HL-60/S4 treated with retinoic acid at 250 ng/mL for 4 days and 3 days (cell line): ENCODE measurements around the gene CAT.

Source experiments
- in situ Hi-C: fragments of 300-500 bp; cut with MboI; formaldehyde crosslinking; loops from 2 replicates; pipeline ENCODE4 v1.7.0; 2022; ENCODE audit warnings: low sequenced_read_pairs

CAT gene

DNA sequence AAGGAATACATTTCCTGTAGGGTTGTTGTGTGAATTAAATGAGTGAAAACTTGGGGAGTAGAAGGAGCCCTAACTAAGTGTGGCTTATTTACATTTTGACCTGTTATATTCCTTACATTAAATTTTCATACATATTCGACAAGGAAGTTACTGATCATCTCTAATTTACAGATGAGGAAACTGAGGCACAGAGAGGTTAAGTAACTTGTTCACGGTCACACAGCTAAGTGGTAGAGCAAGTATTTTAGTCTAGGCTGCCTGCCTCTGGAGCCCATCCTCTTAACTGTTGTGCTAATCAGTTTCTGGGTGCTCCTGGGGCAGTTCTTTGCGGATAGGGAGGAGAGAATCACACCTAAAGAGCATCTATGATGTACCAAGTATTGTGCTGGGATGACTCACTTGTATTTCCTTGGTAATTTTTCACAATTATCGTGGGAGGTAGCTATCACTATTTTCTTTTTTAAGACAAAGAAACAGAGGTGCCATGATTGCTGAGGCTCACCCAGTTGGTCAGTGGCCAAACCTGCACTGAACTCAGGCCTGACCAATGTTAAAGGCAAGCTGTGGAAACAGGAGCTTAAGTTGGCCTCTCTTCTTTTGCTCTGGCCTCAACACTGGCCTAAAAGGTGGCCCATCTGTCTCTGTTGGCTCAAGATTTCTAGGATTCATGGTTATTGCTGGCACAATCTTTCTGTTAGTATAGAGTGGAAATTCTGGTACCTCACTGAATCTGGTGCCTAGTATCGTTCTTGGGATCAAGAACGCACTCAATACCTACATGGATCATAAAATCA is 77.7 kb downstream of the CAT start:
- in situ Hi-C loops = no loop called here

DNA sequence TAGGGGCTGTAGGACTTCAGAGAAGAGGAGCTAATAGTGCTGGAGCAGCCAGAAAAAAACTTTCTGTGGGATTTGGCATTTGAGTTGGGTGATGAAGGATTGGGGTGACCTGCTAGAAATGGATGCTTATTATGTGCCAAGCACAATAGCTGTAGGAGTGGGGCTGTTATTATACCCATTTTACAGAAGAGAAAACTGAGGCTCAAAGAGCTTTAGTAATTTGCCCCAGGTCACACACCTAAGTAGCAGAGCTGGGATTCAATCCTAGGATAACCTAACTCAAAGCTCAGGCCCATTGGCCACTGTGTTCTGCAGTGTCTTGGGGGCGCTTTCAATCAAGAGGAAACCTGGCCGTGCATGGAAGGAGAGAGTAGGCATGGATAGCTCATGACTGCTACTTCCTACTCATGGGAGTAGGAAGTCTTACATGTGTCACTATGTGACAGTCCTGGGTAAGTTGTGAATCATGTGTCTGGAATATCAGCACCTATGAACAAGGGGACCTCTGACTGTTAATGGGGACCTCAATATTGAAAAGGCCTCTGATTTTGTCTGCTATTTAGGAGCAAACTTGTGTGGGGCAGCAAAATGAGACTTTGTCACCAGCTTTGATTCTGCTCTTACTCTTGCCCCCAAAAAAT is 81.0 kb downstream of the CAT start:
- in situ Hi-C loops = no loop called here

DNA sequence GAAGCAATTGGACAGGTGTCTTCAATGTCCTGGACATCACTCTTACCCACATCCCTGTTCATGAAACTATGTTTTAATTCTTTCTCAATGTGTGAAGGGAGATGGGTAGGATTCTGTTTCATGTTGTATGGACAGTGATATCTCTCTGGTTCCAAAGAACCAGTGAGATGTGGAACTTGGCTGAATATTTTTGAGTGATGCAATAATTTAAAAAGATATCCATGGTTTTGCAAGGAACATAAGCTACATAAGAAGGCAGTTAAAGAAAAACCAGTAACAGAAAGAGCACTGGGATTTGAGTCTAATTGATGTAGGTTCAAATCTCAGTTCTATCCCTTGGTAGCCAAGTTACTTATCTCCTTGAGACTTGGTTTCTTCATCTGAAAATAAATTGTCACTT is 82.5 kb downstream of the CAT start:
- in situ Hi-C loops = no loop called here
